Erythroblast (primary cell): ENCODE data around the gene RCAN2.

Source experiments
- DNase-seq, 2 experiments: peaks; one replicate each; lab custom pipeline; 2025; lab: John Stamatoyannopoulos, UW
- GATA1 ChIP-seq: IDR thresholded peaks from 2 replicates; pipeline ENCODE4 v1.6.1; 2011; ENCODE audit warnings: low read depth, mild to moderate bottlenecking, control low read depth, low read length, moderate library complexity
- POLR2A ChIP-seq: IDR thresholded peaks from 2 replicates; pipeline ENCODE4 v1.6.1; 2011; ENCODE audit warnings: mild to moderate bottlenecking, low read length

Gene RCAN2

DNA sequence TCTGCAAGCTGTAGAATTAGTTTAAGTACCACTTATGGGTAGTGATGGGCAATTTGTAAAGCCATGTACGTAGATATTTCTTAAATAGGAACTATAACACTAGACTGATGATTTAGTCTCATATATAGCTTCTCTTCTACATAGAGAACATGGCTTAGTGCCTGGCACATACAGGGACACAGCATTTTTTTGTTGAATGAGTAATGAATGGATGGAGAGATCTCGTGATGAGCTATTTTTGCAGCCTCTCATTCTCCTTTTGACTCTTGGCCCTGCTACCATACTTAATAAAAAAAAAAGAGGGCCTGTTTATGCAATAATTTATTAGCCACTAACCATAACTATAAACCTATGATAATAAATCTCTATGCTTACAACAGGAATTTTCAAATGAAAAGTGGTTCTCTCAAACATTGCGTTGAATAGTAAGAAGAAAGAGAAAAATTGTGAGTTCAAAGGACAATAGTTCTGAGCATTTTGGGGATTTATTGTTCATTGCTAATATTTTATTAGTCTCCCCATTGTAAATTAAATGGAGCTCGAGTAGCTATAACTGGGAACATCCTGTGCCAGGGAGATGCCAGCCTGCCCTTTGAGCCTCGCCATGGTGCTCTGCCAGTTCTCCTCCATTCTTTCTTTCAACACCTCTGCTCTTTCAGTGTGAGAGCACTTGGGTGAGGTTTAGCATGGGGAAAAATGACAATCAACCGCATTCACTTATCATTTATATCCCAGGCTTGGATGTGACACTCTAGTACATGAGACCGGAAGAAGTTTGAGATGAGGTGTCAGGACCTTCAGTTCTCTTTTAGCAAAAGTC, 14.7 kb upstream of the RCAN2 start:
- DNase-seq = no peak
- TF ChIP-seq GATA1 (no peak), POLR2A (no peak)

DNA sequence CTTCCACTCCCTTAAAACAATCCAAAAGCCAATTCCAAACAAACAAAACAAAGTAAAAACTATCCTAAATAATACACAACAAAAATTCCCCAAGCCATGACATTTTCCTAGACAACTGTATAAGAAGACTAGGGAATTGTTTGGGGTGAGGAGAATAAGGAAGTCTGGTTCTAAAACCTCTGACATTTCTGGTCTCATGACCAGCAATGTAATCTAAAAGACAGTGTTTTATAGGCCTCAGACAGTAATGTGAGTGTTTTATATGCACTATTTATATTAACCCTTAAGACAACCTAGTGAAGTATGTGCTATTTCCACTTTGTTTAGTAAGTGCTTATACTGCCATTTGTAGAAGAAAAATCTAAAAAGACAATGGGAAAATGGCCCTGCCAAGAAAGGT, 13.0 kb upstream of the RCAN2 start:
- no peak for DNase-seq
- TF ChIP-seq POLR2A = no peak
- no peak for TF ChIP-seq GATA1

DNA sequence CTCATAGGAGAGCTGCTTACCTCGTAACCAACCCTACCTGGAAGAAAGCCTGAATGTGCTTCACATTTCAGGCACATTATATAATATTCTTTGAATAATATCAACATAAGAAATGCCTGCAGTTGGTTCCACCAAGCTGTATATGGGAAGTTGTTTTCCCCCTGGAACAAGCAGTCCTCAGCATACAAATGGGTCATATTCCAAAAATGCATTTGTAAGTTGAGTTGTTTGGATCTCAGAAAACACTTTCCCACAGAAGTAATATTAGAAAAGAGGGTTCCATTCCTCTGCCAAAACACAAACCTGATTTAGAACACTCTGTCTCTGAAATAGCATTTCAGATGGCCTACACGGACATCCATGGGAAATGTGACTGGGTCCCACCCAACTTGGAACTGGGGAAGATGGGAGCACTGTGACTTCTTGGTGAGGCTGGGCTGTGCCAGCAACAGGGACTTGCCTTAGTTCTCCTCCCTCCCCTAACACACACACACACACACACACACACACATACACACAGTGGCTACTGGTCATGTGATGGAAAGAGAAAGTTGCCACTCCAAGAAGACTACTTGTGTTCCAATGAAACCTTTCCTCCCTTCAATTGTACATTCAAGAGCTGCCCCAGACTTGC, 11.4 kb upstream of the RCAN2 start:
- TF ChIP-seq GATA1 (no peak), POLR2A (no peak)
- DNase-seq = no peak

DNA sequence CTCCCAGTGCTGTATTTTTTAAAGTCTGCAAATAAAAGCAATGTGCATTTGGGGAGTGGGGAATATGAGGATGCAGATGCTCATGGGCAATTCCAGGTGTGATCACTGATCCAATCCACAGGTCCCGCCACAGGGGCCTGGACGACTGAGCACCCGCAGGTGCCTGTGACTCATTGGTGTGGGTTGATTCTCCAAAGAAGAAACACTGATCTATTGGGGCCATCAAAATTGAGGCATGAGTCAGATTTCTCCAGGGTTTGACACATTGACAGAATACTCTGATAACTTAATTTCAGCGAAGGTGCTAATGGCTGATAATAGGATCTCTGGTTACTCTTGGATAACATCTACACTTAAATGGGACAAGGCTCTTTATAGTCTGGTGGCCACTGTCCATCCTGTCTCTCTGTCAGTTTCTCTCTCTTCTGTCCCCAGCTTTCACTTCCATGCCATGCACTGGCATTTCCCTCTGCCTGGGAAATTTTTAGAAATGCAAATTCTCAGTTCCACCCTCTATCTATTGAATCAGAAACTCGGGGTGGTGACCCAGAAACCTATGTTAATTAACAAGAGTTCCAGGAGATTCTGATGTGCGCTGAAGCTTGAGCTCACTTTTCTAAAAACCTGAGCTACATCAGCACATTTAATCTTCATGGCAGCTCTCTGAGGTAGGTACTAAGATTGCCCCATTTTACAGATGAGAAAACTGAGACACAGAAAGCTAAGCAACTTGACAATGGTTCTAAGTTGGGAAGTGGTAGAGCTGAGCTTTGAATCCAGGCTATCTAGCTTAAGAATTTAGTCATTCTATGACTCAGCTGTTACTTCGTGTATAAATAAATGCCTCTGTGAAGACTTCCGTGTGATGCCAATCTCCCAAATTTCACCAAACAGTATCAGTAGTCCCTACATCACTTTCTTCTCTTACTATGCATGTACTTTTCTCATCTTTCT, 10.2 kb upstream of the RCAN2 start:
- TF ChIP-seq GATA1 = no peak
- TF ChIP-seq POLR2A = no peak
- no peak for DNase-seq

DNA sequence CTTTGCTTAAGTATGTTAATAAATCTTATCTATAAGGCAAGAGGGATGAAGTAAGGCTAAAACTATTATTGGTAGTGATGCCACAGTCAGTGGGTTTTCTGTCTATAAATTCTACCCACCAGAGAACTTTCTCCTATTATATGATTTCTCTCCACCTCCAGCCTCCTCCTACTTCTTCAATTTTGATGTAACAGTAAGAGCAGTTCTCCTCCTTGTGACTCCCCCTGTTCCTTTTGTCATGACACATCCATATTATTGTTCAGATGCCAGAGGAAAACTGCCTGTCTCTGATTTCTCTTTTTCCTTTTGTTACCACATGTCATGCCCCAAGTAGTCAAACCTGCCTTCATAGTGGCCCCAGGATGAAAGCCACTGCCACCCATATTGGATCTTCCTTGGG, 9.1 kb upstream of the RCAN2 start:
- DNase-seq = no peak

DNA sequence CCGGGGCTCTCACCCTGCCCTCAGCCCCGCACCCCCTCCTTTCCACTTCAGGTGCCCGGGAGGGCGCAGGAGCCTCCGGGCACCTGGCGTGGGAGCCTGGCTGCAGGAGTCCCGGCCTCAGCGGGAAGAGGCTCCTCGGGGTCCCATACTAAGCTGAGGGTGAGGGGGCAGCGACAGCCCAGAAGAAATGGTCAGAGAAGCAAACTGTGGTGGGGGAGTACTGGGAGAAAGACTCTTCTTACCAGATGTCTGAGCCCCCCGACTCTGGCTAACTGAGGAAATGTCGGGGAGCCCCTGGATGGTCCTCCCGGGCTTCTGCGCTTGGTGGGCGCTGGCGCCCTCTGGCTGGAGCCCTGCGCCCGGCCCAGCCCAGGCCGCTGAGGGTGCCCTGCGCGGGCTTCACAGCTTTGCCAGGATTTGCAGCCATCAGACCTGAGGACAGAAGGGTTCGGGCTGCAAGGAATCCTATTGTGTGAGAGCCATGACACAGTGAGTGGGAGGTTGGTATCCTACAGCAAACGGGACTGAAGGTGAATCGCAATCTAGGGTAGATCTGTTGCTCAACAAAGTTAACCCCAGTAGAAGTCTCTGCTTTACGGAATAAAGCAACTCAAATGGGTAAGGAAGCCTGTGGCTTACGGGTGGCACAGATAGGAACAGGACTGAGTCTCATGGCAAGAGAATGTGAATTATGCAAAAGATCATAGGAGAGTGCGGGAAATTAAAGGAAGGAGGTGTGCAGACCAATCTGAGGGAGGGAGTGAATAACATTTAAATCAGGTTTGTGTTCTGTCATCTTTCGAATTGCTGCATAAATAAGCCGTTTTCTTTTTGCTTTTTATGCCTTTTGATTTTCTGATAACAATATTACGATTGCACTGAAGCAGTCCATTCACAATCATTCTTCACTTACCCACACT, 639 bp upstream of the RCAN2 start:
- DNase-seq = peak; percentile 2 to 10
- TF ChIP-seq POLR2A (no peak), GATA1 (no peak)

More for the DNA sequence above, 9.1 kb upstream of the RCAN2 start:
- TF ChIP-seq GATA1 = no peak
- TF ChIP-seq POLR2A = no peak

DNA sequence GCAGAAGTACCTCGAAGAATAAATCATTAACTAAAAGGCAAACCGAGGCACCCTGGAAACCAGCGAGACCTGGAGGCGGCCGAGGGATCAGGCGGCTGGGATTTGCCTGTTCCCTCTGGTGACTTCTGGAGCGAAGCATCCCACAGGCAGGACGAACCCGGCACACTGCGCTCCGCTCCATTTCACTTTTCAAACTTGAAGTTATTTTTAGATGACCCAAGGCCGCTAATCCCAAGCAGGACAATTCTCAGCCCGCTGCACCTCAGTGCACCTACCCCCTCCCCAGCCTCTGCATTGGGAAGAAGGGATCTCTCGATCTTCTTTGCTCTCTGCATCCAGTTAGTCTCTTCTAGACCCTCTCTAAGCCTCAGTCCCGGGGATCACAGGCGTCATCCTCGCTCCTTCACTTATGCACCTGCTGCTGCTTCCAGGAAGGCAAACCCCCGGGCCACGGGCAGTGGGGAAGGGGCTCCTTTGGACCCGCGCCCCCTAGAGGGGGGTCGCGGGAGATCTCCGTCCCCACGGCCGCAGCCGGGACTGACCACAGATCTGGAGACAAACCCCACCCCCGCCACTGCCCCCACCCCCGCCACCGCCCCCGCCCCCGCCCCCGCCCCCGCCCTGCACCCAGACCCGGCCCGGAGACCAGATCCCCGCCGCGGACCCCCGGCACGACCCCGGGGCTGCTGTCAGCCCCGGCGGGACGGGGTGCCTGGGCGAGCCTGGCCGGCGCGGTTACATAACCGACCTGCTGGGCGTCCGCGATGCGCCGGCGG, 636 bp downstream of the RCAN2 start:
- DNase-seq = no peak
- TF ChIP-seq GATA1 (no peak), POLR2A (no peak)

DNA sequence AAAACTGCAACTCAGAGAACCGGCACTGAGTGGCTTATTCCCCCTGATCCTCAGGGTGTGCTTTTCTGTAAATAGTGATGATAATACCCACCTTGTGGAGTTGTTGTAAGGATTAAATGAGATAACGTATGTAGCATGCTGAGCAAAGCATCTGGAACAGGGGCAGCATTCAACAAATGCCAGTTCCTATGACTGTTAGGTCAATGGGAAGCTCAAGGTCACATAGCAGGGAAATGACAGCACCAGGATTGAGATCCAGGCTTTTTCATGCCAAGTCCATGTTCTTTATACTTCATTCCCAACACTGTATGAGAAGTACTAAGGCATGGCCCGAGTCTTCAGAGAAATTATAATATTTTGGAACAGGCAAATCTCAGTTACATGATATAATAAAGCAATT, 5.1 kb downstream of the RCAN2 start:
- TF ChIP-seq POLR2A (no peak), GATA1 (no peak)

DNA sequence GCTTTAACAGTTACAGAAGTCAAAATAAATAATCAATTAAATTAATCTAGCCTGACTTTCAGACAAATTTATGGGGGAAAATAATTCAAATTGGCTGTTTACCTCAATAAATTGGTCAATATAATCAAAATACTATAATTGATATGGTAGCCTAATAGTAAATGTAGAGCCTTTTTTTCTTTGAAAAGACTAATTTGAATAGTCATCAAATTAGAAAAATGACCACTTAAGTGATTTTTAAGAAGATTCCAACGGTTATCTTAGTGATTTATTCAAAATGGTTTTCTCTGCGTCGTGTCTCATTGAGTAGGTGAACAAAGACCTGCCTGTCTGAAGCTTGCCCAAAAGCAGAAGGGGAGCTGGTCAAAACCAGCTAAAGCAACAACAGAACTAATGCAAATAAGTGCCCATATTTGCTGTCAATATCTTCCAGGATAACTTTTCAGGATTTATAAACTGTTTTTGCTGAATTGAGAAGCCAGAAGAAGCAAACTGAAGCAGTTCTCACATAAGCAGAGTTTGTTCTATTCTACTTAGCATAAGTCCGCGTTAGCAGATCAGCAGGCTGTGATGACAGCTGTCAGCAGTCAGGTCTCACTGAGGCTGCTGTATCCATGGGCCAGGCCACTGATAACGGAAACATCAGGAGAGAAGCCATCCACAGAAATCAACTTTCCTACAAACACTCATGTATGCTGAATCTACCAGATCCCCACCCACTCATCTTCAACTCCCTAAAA, 7.0 kb downstream of the RCAN2 start:
- DNase-seq = no peak
- no peak for TF ChIP-seq POLR2A
- no peak for TF ChIP-seq GATA1

More for the DNA sequence above, 5.1 kb downstream of the RCAN2 start:
- no peak for DNase-seq

DNA sequence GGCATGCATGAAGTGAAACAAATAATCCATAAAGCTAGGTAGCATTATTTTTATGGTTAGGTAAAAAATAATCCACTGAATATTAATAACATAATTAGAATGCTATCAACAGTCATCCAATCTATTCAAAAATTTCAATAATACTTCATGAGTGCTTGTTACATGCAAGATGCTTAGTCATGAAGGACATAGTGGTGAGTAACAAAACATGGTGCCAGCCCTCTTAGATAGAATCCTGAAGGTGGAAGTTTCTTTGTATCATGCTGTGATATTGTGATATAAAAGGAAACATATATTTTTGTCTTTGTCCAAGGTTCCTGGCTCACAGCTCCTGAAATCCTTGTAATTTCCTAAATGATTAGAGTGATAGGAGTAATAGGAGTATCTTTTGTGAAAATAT, 14.9 kb downstream of the RCAN2 start:
- no peak for DNase-seq
- TF ChIP-seq GATA1 (no peak), POLR2A (no peak)

DNA sequence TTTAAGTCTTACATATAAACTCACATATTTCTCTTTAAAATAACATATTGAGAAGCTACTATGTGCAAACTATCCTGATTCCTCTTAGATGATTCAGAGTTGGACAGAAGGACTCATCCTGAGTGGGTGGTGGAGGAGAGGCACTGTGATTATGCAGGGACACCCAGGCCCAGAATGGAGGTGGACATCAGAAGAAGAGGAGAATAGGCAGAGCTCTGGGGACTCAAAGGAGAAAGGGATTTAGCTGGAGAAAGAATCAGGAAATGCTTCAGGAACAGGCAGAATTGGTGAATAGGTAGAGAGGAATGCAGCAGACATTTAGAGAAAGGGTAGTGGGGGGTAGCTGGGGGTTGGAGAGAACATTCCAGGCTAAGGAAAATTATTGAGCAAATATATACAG, 17.4 kb downstream of the RCAN2 start:
- no peak for DNase-seq

More for the DNA sequence above, 17.4 kb downstream of the RCAN2 start:
- no peak for TF ChIP-seq POLR2A
- TF ChIP-seq GATA1 = no peak
